ENCODE measurements around the gene ABCA12. TPM values are rescaled to one million over a fixed set of nuclear protein-coding genes. Genes with fewer than 3 reads are reported as not detected.

Gene ABCA12
- polyA plus RNA-seq, 1 experiment = 0.01 TPM

GRCh38 chr2:215052810-215053209 lies 85.6 kb downstream of the ABCA12 start:
- Histone ChIP-seq H3K36me3 (ENCODE audit: control insufficient read depth, insufficient read depth, low read length) (no peaks in the 10 kb centered on the region), H3K4me3 (ENCODE audit: low read depth, low read length) (no peak overlapping the region), H3K27me3 (ENCODE audit: control insufficient read depth, insufficient read depth, low read length) (no peaks in the 10 kb centered on the region)
- TF ChIP-seq CTCF (IDR thresholded peaks at IDR 0.05; ENCODE audit: insufficient read depth, low read depth, low read length) = no peak
- ChIA-PET CTCF (no interaction called here), POLR2A (no interaction called here)
- DNase-seq (ENCODE audit: low read depth) = no peak

DNA sequence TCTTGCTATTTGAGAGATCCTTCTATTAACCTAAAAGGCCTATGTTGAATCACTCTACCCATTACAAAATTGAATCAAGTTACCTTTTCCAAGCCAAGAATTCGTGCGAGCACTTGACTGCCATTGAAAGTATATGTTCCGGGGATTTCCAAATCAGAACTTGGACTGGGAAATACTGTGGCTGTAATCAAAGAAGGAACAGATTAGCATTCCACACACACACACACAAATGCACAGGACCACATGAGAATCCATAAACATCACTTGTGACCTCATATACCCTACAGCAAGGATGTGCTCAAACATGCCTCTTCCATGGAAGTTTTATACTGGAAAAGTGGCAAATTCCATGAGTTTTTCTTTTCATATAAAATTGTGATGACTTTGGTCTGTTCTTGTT lies 86.0 kb downstream of the ABCA12 start:
- ChIA-PET CTCF (no interaction called here), POLR2A (no interaction called here)
- H3K4me3 ChIP-seq (ENCODE audit: low read depth, low read length) = no peak overlapping the region
- DNase-seq (ENCODE audit: low read depth) = no peak
- H3K27me3 ChIP-seq (ENCODE audit: control insufficient read depth, insufficient read depth, low read length) = no peaks in the 10 kb centered on the region
- H3K36me3 ChIP-seq (ENCODE audit: control insufficient read depth, insufficient read depth, low read length) = no peaks in the 10 kb centered on the region
- no peak for TF ChIP-seq CTCF (IDR thresholded peaks at IDR 0.05; ENCODE audit: insufficient read depth, low read depth, low read length)

- no peaks in the 10 kb centered on the region for H3K27me3 ChIP-seq (ENCODE audit: control insufficient read depth, insufficient read depth, low read length)
- no peak for TF ChIP-seq CTCF (IDR thresholded peaks at IDR 0.05; ENCODE audit: insufficient read depth, low read depth, low read length)
- POLR2A ChIA-PET = no interaction called here
- CTCF ChIA-PET = interaction anchor here (1.7 kb wide), 1 partner anchor 221 kb away, joined by 3 read pairs; no protein-coding TSS in a partner anchor
- no peak for DNase-seq (ENCODE audit: low read depth)
- no peaks in the 10 kb centered on the region for H3K36me3 ChIP-seq (ENCODE audit: control insufficient read depth, insufficient read depth, low read length)
- no peak overlapping the region for H3K4me3 ChIP-seq (ENCODE audit: low read depth, low read length)
Measured at GRCh38 chr2:215049341-215049740, 89.1 kb downstream of the ABCA12 start.

DNA sequence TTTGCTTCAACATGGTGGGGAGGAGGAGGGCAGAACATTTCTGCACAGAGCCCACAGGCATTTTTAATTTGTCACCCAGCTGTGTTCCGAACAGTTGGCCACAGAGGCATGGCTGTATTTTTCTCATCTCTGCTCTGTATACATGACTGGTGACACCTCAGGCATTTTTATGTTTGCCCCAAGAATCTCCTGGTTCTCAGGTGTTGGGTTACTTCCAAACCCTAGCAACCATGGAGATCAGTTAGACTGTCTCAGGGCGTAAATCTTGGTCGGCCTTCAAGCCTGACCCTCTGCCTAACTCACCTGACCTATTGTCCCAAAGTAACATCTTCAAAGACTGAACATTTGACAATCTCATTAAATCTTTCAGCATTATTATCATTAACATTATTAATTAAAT lies 100.0 kb downstream of the ABCA12 start:
- TF ChIP-seq CTCF (IDR thresholded peaks at IDR 0.05; ENCODE audit: insufficient read depth, low read depth, low read length) = no peak
- CTCF ChIA-PET = no interaction called here

DNA sequence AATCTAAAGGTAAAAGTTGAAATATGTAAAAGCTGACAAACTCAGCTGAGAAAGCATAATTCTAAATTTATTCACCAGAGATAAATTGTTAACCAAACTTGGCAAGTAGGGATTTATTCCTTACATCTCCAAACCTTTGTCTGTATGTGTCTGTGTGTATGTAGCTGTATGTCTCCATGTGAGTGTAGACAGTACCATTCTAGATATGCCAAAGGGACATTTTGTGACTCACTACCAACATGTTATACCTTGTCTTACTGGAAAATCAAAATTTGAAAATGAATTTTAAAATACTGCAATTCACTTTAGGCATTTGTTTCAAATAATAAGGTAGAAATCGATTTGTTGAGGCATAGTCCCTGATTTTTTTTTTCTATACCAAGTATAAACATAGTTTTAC lies 102.1 kb downstream of the ABCA12 start:
- ChIA-PET CTCF (no interaction called here), POLR2A (no interaction called here)
- Histone ChIP-seq H3K27me3 (ENCODE audit: control insufficient read depth, insufficient read depth, low read length) (no peaks in the 10 kb centered on the region), H3K36me3 (ENCODE audit: control insufficient read depth, insufficient read depth, low read length) (no peaks in the 10 kb centered on the region), H3K4me3 (ENCODE audit: low read depth, low read length) (no peak overlapping the region)
- DNase-seq (ENCODE audit: low read depth) = no peak
- no peak for TF ChIP-seq CTCF (IDR thresholded peaks at IDR 0.05; ENCODE audit: insufficient read depth, low read depth, low read length)

More for the DNA sequence above, 100.0 kb downstream of the ABCA12 start:
- DNase-seq (ENCODE audit: low read depth) = no peak
- POLR2A ChIA-PET = no interaction called here
- Histone ChIP-seq H3K4me3 (ENCODE audit: low read depth, low read length) (no peak overlapping the region), H3K36me3 (ENCODE audit: control insufficient read depth, insufficient read depth, low read length) (no peaks in the 10 kb centered on the region), H3K27me3 (ENCODE audit: control insufficient read depth, insufficient read depth, low read length) (no peaks in the 10 kb centered on the region)

Measured in BJ (cell line).